Mammary epithelial cell (primary cell): ENCODE data around the gene NFYB.
"Not testable (repeated sequence)": the region's sequence is repeated elsewhere in the genome, so short reads cannot be mapped to it uniquely, and the experiment has no call there.

Experiments used
- CTCF ChIP-seq, 2 donors: IDR thresholded peaks in 1 of 2; conservative IDR thresholded peaks in 1 of 2; 2 replicates each; pipeline ENCODE4 v1.5.1; 2011 to 2012; ENCODE audit warnings: inconsistent platforms in 2 of 2, low read length in 2 of 2, mild to moderate bottlenecking in 2 of 2, control low read depth in 1 of 2, low read depth in 1 of 2; ENCODE audit not compliant: insufficient read depth in 1 of 2; ENCODE audit errors: extremely low read depth in 1 of 2
- EZH2 ChIP-seq: IDR thresholded peaks from 2 replicates; pipeline ENCODE4 v1.6.1; 2012; ENCODE audit warnings: low read length, inconsistent platforms, borderline replicate concordance

- not testable (repeated sequence) for TF ChIP-seq CTCF (conservative IDR thresholded peaks at IDR 0.05 in 1 of 2, IDR thresholded peaks at IDR 0.05 in 1 of 2; ENCODE audit: extremely low read depth in 1 of 2, insufficient read depth in 1 of 2, low read depth in 1 of 2, low read length in 2 of 2); EZH2
These were observed 35.8 kb upstream of the NFYB start for GRCh38 chr12:104173804-104174203.
